ENCODE results near the gene PITX3. TPM values are rescaled to one million over a fixed set of nuclear protein-coding genes. Genes with fewer than 3 reads are reported as not detected.

Gene PITX3
- total and polyA plus RNA-seq, 2 experiments from 2014 or later, result not detected

GRCh38 chr10:102229810-102230263 lies 11.5 kb downstream of the PITX3 start:
- Histone ChIP-seq H3K27ac (no peak overlapping the region), H2AFZ (peak overlapping the region; percentile 67), H3K9ac (0 out of 2 replicates have a peak overlapping the region, but pooled peaks have one; percentile 27), H3F3A (ENCODE audit: insufficient read depth) (peaks cover 13% of the 10 kb centered on the region), H3K4me3 (peak overlapping the region; percentile 65), H3K4me1 (ENCODE audit: insufficient read depth) (peaks cover 16% of the 10 kb centered on the region), H4K20me1 (ENCODE audit: insufficient read depth) (no peaks in the 10 kb centered on the region), H3K4me2 (ENCODE audit: unreplicated experiment) (peak overlapping the region; percentile 86), H3K79me2 (ENCODE audit: insufficient read depth) (no peaks in the 10 kb centered on the region), H3K36me3 (ENCODE audit: low read depth) (no peaks in the 10 kb centered on the region), H3K9me3 (ENCODE audit: low read depth) (no peaks in the 10 kb centered on the region), H3K27me3 (replicated peaks; ENCODE audit: insufficient read depth) (no peaks in the 10 kb centered on the region), H3K9me2 (ENCODE audit: insufficient read depth) (no peaks in the 10 kb centered on the region)
- in situ Hi-C loops (cut with MboI), result loop anchor here (5.0 kb wide), 1 partner anchor 117 kb away; no protein-coding TSS in a partner anchor
- 1 to 2% methylated on average over 24 of the region's 24 CpGs for WGBS, 2 experiments (ENCODE audit: low coverage in 1 of 2, low lambda C conversion rate in 2 of 2, missing lambda C conversion rate in 2 of 2)
- TF ChIP-seq EZH2phosphoT487 (IDR thresholded peaks at IDR 0.05; ENCODE audit: insufficient read depth, low read depth) (no peak), EZH2 (IDR thresholded peaks at IDR 0.05; ENCODE audit: insufficient read depth, poor library complexity, severe bottlenecking) (no peak)
- DNase-seq, result peak; percentile 87

DNA sequence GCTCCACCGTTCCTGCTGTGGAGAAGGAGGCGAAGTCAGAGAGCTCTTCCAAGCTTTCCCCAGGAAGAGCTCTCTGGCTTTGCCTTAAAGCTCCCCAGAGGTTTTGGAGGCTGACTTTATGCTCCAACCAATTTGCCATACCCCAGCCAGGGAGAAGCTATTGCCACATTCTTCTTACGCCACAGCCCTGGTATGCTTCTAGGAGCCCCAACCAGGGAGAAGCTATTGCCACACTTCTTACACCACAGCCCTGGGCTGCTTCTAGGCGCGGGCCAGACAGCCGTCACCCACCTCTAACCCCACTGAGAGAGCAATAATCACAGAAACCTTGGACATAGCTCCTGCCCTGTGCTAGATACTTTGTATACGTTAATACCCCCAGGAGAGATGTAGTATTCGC lies 14.3 kb downstream of the PITX3 start:
- Histone ChIP-seq H2AFZ (no peak overlapping the region), H3K27ac (no peak overlapping the region), H3K36me3 (ENCODE audit: low read depth) (no peaks in the 10 kb centered on the region), H4K20me1 (ENCODE audit: insufficient read depth) (no peaks in the 10 kb centered on the region), H3K4me3 (no peak overlapping the region), H3F3A (ENCODE audit: insufficient read depth) (peaks cover 14% of the 10 kb centered on the region), H3K4me2 (ENCODE audit: unreplicated experiment) (peak overlapping the region; percentile 47), H3K9me3 (ENCODE audit: low read depth) (no peaks in the 10 kb centered on the region), H3K4me1 (ENCODE audit: insufficient read depth) (peaks cover 16% of the 10 kb centered on the region), H3K79me2 (ENCODE audit: insufficient read depth) (no peaks in the 10 kb centered on the region), H3K9me2 (ENCODE audit: insufficient read depth) (no peaks in the 10 kb centered on the region), H3K9ac (no peak overlapping the region; the same call in 1 of the 2 replicates), H3K27me3 (replicated peaks; ENCODE audit: insufficient read depth) (no peaks in the 10 kb centered on the region; the same call in 1 of the 2 replicates)
- in situ Hi-C loops (cut with MboI), result loop anchor here (5.0 kb wide), 1 partner anchor 120 kb away; no protein-coding TSS in a partner anchor
- no peak for TF ChIP-seq EZH2 (IDR thresholded peaks at IDR 0.05; ENCODE audit: insufficient read depth, poor library complexity, severe bottlenecking)
- no peak for TF ChIP-seq EZH2phosphoT487 (IDR thresholded peaks at IDR 0.05; ENCODE audit: insufficient read depth, low read depth)
- peak; percentile 91 for DNase-seq
- 43% methylated on average over 8 of the region's 8 CpGs for WGBS, 2 experiments (ENCODE audit: low coverage in 1 of 2, low lambda C conversion rate in 2 of 2, missing lambda C conversion rate in 2 of 2)

GRCh38 chr10:102226542-102226870 lies 14.8 kb downstream of the PITX3 start:
- Histone ChIP-seq H3K9ac (peak overlapping the region; percentile 26; the same call in 1 of the 2 replicates), H3K4me1 (ENCODE audit: insufficient read depth) (peaks cover 16% of the 10 kb centered on the region), H2AFZ (peak overlapping the region; percentile 95), H3K4me3 (peak overlapping the region; percentile 60), H3K27ac (0 out of 2 replicates have a peak overlapping the region, but pooled peaks have one; percentile 10), H3K79me2 (ENCODE audit: insufficient read depth) (no peaks in the 10 kb centered on the region), H3K36me3 (ENCODE audit: low read depth) (no peaks in the 10 kb centered on the region), H3K27me3 (replicated peaks; ENCODE audit: insufficient read depth) (no peaks in the 10 kb centered on the region; the same call in 1 of the 2 replicates), H3K9me2 (ENCODE audit: insufficient read depth) (no peaks in the 10 kb centered on the region), H3F3A (ENCODE audit: insufficient read depth) (peaks cover 14% of the 10 kb centered on the region), H4K20me1 (ENCODE audit: insufficient read depth) (no peaks in the 10 kb centered on the region), H3K4me2 (ENCODE audit: unreplicated experiment) (peak overlapping the region; percentile 47), H3K9me3 (ENCODE audit: low read depth) (no peaks in the 10 kb centered on the region)
- no peak for DNase-seq
- TF ChIP-seq EZH2 (IDR thresholded peaks at IDR 0.05; ENCODE audit: insufficient read depth, poor library complexity, severe bottlenecking) (no peak), EZH2phosphoT487 (IDR thresholded peaks at IDR 0.05; ENCODE audit: insufficient read depth, low read depth) (no peak)
- WGBS, 2 experiments (ENCODE audit: low coverage in 1 of 2, low lambda C conversion rate in 2 of 2, missing lambda C conversion rate in 2 of 2), result 54 to 59% methylated on average over 7 to 8 of the region's 8 CpGs
- in situ Hi-C loops (cut with MboI), result loop anchor here (5.0 kb wide), 1 partner anchor 121 kb away; no protein-coding TSS in a partner anchor

GRCh38 chr10:102225646-102226541 lies 15.4 kb downstream of the PITX3 start, which contains the start of gene ELOVL3:
TSS of gene ELOVL3 (plus strand) at chr10:102226299. CDS start at chr10:102226549, 250 bp downstream.
- Histone ChIP-seq H3K79me2 (ENCODE audit: insufficient read depth) (no peaks in the 10 kb centered on the region), H3K4me1 (ENCODE audit: insufficient read depth) (peaks cover 16% of the 10 kb centered on the region), H3K36me3 (ENCODE audit: low read depth) (no peaks in the 10 kb centered on the region), H2AFZ (peak within 1 kb of the TSS; percentile 95), H3K9me2 (ENCODE audit: insufficient read depth) (no peaks in the 10 kb centered on the region), H3K27ac (peak within 1 kb of the TSS; percentile 82), H3K4me3 (peak within 1 kb of the TSS; percentile 60), H3K9ac (peak within 1 kb of the TSS; percentile 74), H3K4me2 (ENCODE audit: unreplicated experiment) (peak within 1 kb of the TSS; percentile 80), H3K9me3 (ENCODE audit: low read depth) (no peaks in the 10 kb centered on the region), H3F3A (ENCODE audit: insufficient read depth) (peaks cover 14% of the 10 kb centered on the region), H4K20me1 (ENCODE audit: insufficient read depth) (no peaks in the 10 kb centered on the region), H3K27me3 (replicated peaks; ENCODE audit: insufficient read depth) (no peaks in the 10 kb centered on the region; the same call in 1 of the 2 replicates)
- TF ChIP-seq EZH2phosphoT487 (IDR thresholded peaks at IDR 0.05; ENCODE audit: insufficient read depth, low read depth) (no peak), EZH2 (IDR thresholded peaks at IDR 0.05; ENCODE audit: insufficient read depth, poor library complexity, severe bottlenecking) (no peak)
- in situ Hi-C loops (cut with MboI), result loop anchor here (5.0 kb wide), 1 partner anchor 121 kb away; no protein-coding TSS in a partner anchor
- peak; percentile 97 for DNase-seq
- WGBS, 2 experiments (ENCODE audit: low coverage in 1 of 2, low lambda C conversion rate in 2 of 2, missing lambda C conversion rate in 2 of 2), result 3% methylated on average over 35 to 44 of the region's 47 CpGs

All from GM23248 (cell line).